D721Med (cell line): ENCODE results near the gene SMIM36.
A peak's percentile ranks its signal among the peaks of the same experiment; 100 is the strongest.

Source experiments
- DNase-seq: peaks from one replicate; pipeline ENCODE4 v3.0.0; 2011; ENCODE audit warnings: low spot score; ENCODE audit not compliant: insufficient read length
- FAIRE-seq: peaks from 2 replicates; lab custom pipeline; 2011; peaks lifted over from hg19 to GRCh38; lab: Jason Lieb, UNC
- CTCF ChIP-seq: IDR thresholded peaks from 2 replicates; pipeline ENCODE4 v1.5.1; 2012; ENCODE audit warnings: mild to moderate bottlenecking, control low read depth; ENCODE audit not compliant: insufficient read depth; ENCODE audit errors: missing control alignments

The SMIM36 gene

DNA sequence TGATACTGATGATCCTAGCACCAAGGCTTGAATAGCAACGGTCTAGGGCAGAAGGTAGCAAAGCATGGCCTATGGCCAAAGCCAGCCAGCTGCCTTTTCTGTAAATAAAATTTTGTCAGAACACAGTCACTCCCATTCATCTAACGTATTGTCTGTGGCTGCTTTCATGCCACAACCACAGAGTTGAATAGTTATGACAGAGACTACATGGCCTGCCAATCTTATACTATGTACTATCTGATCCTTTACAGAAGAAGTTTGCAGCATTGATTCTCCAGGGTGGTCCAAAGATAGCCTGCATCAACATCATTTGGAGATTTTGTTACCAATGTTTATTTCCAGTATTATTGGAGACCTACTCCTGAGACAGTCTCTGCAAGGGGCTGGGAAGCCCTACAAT is 69.7 kb downstream of the SMIM36 start:
- TF ChIP-seq CTCF = no peak
- DNase-seq (no peak), FAIRE-seq (no peak)

DNA sequence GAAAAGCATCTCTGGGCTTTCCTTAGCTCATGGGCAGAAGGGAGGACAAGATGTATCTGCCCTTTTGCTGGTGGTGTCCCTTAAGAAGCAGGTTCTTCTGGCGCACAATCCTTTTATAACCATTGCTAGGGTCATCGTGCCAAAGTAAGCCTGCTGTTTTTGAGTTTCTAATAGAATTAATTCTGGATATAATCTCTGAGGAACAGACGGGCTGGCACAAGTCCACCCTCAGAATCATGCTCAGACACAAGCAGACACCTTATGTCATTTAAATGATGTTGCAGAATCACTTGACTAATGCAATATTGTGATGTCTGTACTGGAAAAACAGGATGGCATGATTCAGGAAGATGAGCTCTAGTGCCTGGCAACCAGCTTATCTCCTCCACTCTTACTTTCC is 70.9 kb downstream of the SMIM36 start:
- TF ChIP-seq CTCF = no peak
- FAIRE-seq (no peak), DNase-seq (peak; percentile 27)

DNA sequence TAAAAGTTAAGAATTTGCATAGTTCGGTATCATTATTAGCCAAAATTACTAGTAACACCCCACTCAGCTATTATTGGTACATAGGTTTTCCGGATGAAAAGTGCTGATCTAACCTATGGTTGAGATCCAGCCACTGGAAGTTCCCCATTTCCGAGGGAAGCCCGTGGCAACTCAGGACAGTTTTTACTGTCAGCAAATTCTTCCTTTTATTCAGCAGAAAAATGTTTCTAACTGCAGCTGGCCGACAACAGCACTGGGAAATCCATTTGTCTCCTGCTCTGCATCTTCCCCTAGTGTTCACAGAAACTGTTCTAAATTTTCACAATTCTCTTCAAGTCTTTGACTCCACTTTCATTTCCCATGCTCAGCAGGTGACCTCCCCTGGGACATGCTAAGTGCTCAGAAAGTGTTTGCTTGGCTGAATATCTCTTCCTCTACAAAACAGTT is 74.1 kb downstream of the SMIM36 start:
- FAIRE-seq = no peak
- no peak for DNase-seq
- no peak for TF ChIP-seq CTCF

- DNase-seq = no peak
- FAIRE-seq = no peak
- no peak for TF ChIP-seq CTCF
Observed at GRCh38 chr17:55436224-55437158, 74.8 kb downstream of the SMIM36 start.

GRCh38 chr17:55435408-55435807 is 75.8 kb downstream of the SMIM36 start:
- FAIRE-seq (no peak), DNase-seq (no peak)
- no peak for TF ChIP-seq CTCF

GRCh38 chr17:55434721-55435120 is 76.5 kb downstream of the SMIM36 start:
- no peak for FAIRE-seq

More at GRCh38 chr17:55434721-55435120, 76.5 kb downstream of the SMIM36 start:
- DNase-seq = no peak
- no peak for TF ChIP-seq CTCF
